ENCODE measurements around the gene ZDHHC5.

GRCh38 chr11:57703341-57703740, 35.4 kb downstream of the ZDHHC5 start:
- TF ChIP-seq CTCF (conservative IDR thresholded peaks at IDR 0.05; ENCODE audit: low read length) (no peak), EZH2phosphoT487 (IDR thresholded peaks at IDR 0.05; ENCODE audit: borderline replicate concordance) (no peak)
